DND-41 (cell line): ENCODE results near the gene COBL.

Experiments
- CTCF ChIP-seq: IDR thresholded peaks from 2 replicates; pipeline ENCODE4 v1.5.1; 2012; ENCODE audit warnings: borderline replicate concordance, low read length, moderate library complexity, mild to moderate bottlenecking; ENCODE audit not compliant: poor library complexity, severe bottlenecking; ENCODE audit errors: extremely low read depth
- EZH2 ChIP-seq: IDR thresholded peaks from 3 replicates; pipeline ENCODE4 v1.6.1; 2012; ENCODE audit warnings: borderline replicate concordance, low read depth, mild to moderate bottlenecking, moderate library complexity, low read length, inconsistent platforms; ENCODE audit not compliant: severe bottlenecking

DNA sequence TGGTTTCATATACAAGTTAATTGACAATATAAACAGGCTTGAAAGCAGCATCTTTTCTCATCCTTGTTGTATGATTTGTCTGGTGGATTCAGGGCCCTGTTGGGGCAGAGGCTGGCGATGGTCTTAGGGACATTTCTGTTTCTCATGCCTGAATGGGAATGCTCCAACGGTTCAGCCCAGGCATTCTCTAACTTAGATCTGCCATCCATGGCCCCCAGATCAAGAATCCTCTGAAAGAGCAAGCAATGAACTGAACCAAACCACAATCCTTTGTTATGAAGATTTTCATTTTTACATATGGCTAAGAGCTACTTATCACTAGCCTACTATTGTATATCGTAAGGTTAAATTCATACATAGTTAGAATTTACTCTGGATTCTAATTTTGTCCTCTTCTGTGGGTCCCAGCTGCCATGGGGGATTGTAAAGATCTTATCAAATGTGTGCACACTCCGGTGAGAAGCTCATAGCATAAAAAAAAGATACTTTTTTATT is 163.9 kb downstream of the COBL start:
- TF ChIP-seq CTCF (no peak), EZH2 (no peak)
